Mesothelial cell of epicardium (in vitro differentiated cells): ENCODE data around the gene PJVK. TPM values are rescaled to one million over a fixed set of nuclear protein-coding genes. Genes with fewer than 3 reads are reported as not detected.

Experiments
- DNase-seq, 2 experiments: peaks; one replicate each; pipeline ENCODE4 v3.0.0; 2021; ENCODE audit warnings: low spot score in 2 of 2; ENCODE audit not compliant: unreplicated experiment in 2 of 2
- H3K27ac Mint-ChIP-seq: 2 replicates; pipeline ENCODE4 v1.8.0; 2021; ENCODE audit warnings: mixed read lengths
- H3K27me3 Mint-ChIP-seq: 2 replicates; pipeline ENCODE4 v1.8.0; 2021; ENCODE audit warnings: low read depth, mixed read lengths
- H3K36me3 Mint-ChIP-seq: 2 replicates; pipeline ENCODE4 v1.8.0; 2021; ENCODE audit warnings: mixed read lengths
- H3K4me1 Mint-ChIP-seq: 2 replicates; pipeline ENCODE4 v1.8.0; 2021; ENCODE audit warnings: mixed read lengths
- H3K4me3 Mint-ChIP-seq: 2 replicates; pipeline ENCODE4 v1.8.0; 2021; ENCODE audit warnings: mild to moderate bottlenecking, moderate library complexity, mixed read lengths
- H3K9me3 Mint-ChIP-seq: 2 replicates; pipeline ENCODE4 v1.8.0; 2021; ENCODE audit warnings: mixed read lengths
- CTCF ChIP-seq: fragments of 200-600 bp; sonication (generic); IDR thresholded peaks from one replicate; pipeline ENCODE4 v1.5.0; 2021; ENCODE audit warnings: antibody characterized with exemption; ENCODE audit not compliant: unreplicated experiment
- total RNA-seq: library from RNA; stranded (reverse); gene quantifications from 3 replicates; pipeline ENCODE4 v1.2.1, GENCODE V29; 2021

The PJVK gene
- total RNA-seq, 1 donor from 2014 or later, result 12.2 TPM

GRCh38 chr2:178506101-178506500 is 54.9 kb downstream of the PJVK start:
- TF ChIP-seq CTCF, result no peak
- Mint-ChIP-seq H3K9me3 (no peaks in the 10 kb centered on the region), H3K27ac (no peak overlapping the region), H3K4me3 (no peak overlapping the region), H3K27me3 (no peaks in the 10 kb centered on the region), H3K36me3 (peaks cover 19% of the 10 kb centered on the region), H3K4me1 (no peaks in the 10 kb centered on the region)
- no peak for DNase-seq

- Mint-ChIP-seq H3K27ac (no peak overlapping the region), H3K4me3 (no peak overlapping the region), H3K36me3 (peaks cover 19% of the 10 kb centered on the region), H3K27me3 (no peaks in the 10 kb centered on the region), H3K4me1 (no peaks in the 10 kb centered on the region), H3K9me3 (no peaks in the 10 kb centered on the region)
- no peak for TF ChIP-seq CTCF
- DNase-seq, result no peak
Observed at GRCh38 chr2:178506524-178506923, 55.3 kb downstream of the PJVK start.

GRCh38 chr2:178506949-178507348 is 55.8 kb downstream of the PJVK start:
- Mint-ChIP-seq H3K36me3 (peaks cover 18% of the 10 kb centered on the region), H3K27ac (no peak overlapping the region), H3K4me3 (no peak overlapping the region), H3K27me3 (no peaks in the 10 kb centered on the region), H3K4me1 (no peaks in the 10 kb centered on the region), H3K9me3 (no peaks in the 10 kb centered on the region)
- DNase-seq, result no peak
- TF ChIP-seq CTCF, result no peak

GRCh38 chr2:178508646-178509045 is 57.5 kb downstream of the PJVK start:
- H3K4me1 Mint-ChIP-seq, result no peaks in the 10 kb centered on the region
- no peak overlapping the region for H3K4me3 Mint-ChIP-seq
- TF ChIP-seq CTCF, result no peak
- no peak for DNase-seq
- no peaks in the 10 kb centered on the region for H3K9me3 Mint-ChIP-seq
- H3K27me3 Mint-ChIP-seq, result no peaks in the 10 kb centered on the region
- H3K36me3 Mint-ChIP-seq, result peaks cover 19% of the 10 kb centered on the region
- H3K27ac Mint-ChIP-seq, result no peak overlapping the region

GRCh38 chr2:178510384-178510783 is 59.2 kb downstream of the PJVK start:
- no peaks in the 10 kb centered on the region for H3K27me3 Mint-ChIP-seq
- no peak overlapping the region for H3K27ac Mint-ChIP-seq
- H3K9me3 Mint-ChIP-seq, result no peaks in the 10 kb centered on the region
- H3K36me3 Mint-ChIP-seq, result peaks cover 17% of the 10 kb centered on the region
- no peaks in the 10 kb centered on the region for H3K4me1 Mint-ChIP-seq
- no peak overlapping the region for H3K4me3 Mint-ChIP-seq
- no peak for TF ChIP-seq CTCF
- DNase-seq, result no peak

Other genes starting within 250 kb of the PJVK start
- 67.2 to 70.7 TPM (median 70.3 TPM) in 3 replicates for gene PRKRA, start 203 bp upstream of the PJVK start, total RNA-seq
- gene FKBP7, start 27.2 kb downstream of the PJVK start, total RNA-seq, result 48.1 to 52.9 TPM (median 49.7 TPM) in 3 replicates
- 27.3 to 28.9 TPM (median 28.0 TPM) in 3 replicates for gene PLEKHA3, start 29.1 kb downstream of the PJVK start, total RNA-seq